HepG2 (cell line): ENCODE results near the gene FAM184B. TPM values are rescaled to one million over a fixed set of nuclear protein-coding genes. Genes with fewer than 3 reads are reported as not detected.

Source experiments
- ATAC-seq: fragments of 200-7000 bp; cut with Tn5 transposase; 3 replicates; pipeline ENCODE4 v1.9.1; 2020; ENCODE audit warnings: mild to moderate bottlenecking, moderate library complexity
- Bru-seq: library from RNA; stranded (reverse); fragments of 400-500 nt; gene quantifications from one replicate; lab custom pipeline; 2021; lab: Mats Ljungman, UMichigan
- BruChase-seq, 2 experiments: library from RNA; stranded (reverse); fragments of 400-500 nt; gene quantifications; one replicate each; lab custom pipeline; 2021; lab: Mats Ljungman, UMichigan
- BruUV-seq: library from RNA; stranded (reverse); fragments of 400-500 nt; replicated peaks from 2 replicates; lab custom pipeline; 2021; lab: Mats Ljungman, UMichigan
- CTCF ChIA-PET: fragments of 300-600 bp; formaldehyde crosslinking; extraction: SDS; loops from one replicate; lab custom pipeline; 2021; ENCODE audit warnings: low total read pairs, inconsistent platforms, low intra/inter-chr PET ratio; lab: Yijun Ruan, JAX
- POLR2A ChIA-PET: fragments of 350-600 bp; sonication (Branson Sonifier 250); formaldehyde crosslinking; loops from one replicate; lab custom pipeline; 2020; ENCODE audit warnings: antibody characterized with exemption, inconsistent platforms; lab: Yijun Ruan, JAX
- DNase-seq: peaks from one replicate; pipeline ENCODE4 v3.0.0-alpha.2; 2015; ENCODE audit warnings: low spot score
- FAIRE-seq: peaks from 3 replicates; lab custom pipeline; 2011; peaks lifted over from hg19 to GRCh38; lab: Jason Lieb, UNC
- H2AFZ ChIP-seq: one replicate; pipeline ENCODE4 v1.6.1; 2011; ENCODE audit warnings: low read length, inconsistent platforms
- H3K27ac ChIP-seq: fragments of 300-600 bp; 3 replicates; pipeline ENCODE4 v1.8.0; 2011; ENCODE audit warnings: mixed run types, mild to moderate bottlenecking, mixed read lengths, low read length, inconsistent platforms; ENCODE audit not compliant: insufficient read depth; ENCODE audit errors: extremely low read length
- H3K27me3 ChIP-seq, 2 experiments: fragments of 200-600 bp in 1 of 2; 2 replicates in 1 of 2; 3 replicates in 1 of 2; pipeline versions ENCODE4 v1.6.0 to v1.8.0; 2011; ENCODE audit warnings: low read length in 2 of 2, mild to moderate bottlenecking in 2 of 2, moderate library complexity in 2 of 2, inconsistent platforms in 1 of 2; ENCODE audit not compliant: insufficient read depth in 2 of 2, control insufficient read depth in 1 of 2
- H3K36me3 ChIP-seq, 2 experiments: fragments of 200-600 bp in 1 of 2; replicated peaks in 1 of 2; 2 replicates in 1 of 2; 3 replicates in 1 of 2; pipeline versions ENCODE4 v1.5.1 to v1.8.0; 2011; ENCODE audit warnings: low read length in 2 of 2, inconsistent platforms in 1 of 2; ENCODE audit not compliant: insufficient read depth in 2 of 2, control insufficient read depth in 1 of 2
- H3K4me1 ChIP-seq: 2 replicates; pipeline ENCODE4 v1.5.1; 2012; ENCODE audit warnings: low read length, inconsistent platforms; ENCODE audit not compliant: insufficient read depth
- H3K4me2 ChIP-seq: 2 replicates; pipeline ENCODE4 v1.6.0; 2011; ENCODE audit warnings: low read depth, low read length, inconsistent platforms
- H3K4me3 ChIP-seq, 3 experiments: fragments of 200-600 bp in 1 of 3; sonication (generic), shearing (Covaris generic) in 1 of 3; replicated peaks in 1 of 3; 2 replicates each; pipeline ENCODE4 v1.5.1; 2011 to 2016; ENCODE audit warnings: low read length in 3 of 3, inconsistent platforms in 2 of 3, low read depth in 2 of 3, mild to moderate bottlenecking in 2 of 3, control low read depth in 1 of 3, mixed read lengths in 1 of 3; ENCODE audit not compliant: insufficient read depth in 1 of 3
- H3K79me2 ChIP-seq: one replicate; pipeline ENCODE4 v1.6.1; 2011; ENCODE audit warnings: low read length, inconsistent platforms; ENCODE audit not compliant: insufficient read depth
- H3K9ac ChIP-seq: 2 replicates; pipeline ENCODE4 v1.6.0; 2011; ENCODE audit warnings: mild to moderate bottlenecking, low read depth, low read length, inconsistent platforms; ENCODE audit not compliant: insufficient read depth
- H3K9me3 ChIP-seq: 2 replicates; pipeline ENCODE4 v1.5.1; 2012; ENCODE audit warnings: mild to moderate bottlenecking, low read length
- H4K20me1 ChIP-seq: 2 replicates; pipeline ENCODE4 v1.6.0; 2011; ENCODE audit warnings: inconsistent platforms, mild to moderate bottlenecking, low read length, moderate library complexity; ENCODE audit not compliant: insufficient read depth
- BCL3 ChIP-seq: sonication (generic); formaldehyde crosslinking; IDR thresholded peaks from 2 replicates; pipeline ENCODE4 v1.5.1; 2020; ENCODE audit warnings: mild to moderate bottlenecking, missing genetic modification reagents, moderate library complexity
- GLI4 ChIP-seq: sonication (generic); formaldehyde crosslinking; IDR thresholded peaks from 2 replicates; pipeline ENCODE4 v1.5.1; 2020; ENCODE audit warnings: missing genetic modification reagents, mild to moderate bottlenecking, moderate library complexity, borderline replicate concordance
- HBP1 ChIP-seq: IDR thresholded peaks from 2 replicates; pipeline ENCODE4 v1.6.1; 2016; ENCODE audit warnings: low read depth, control low read depth
- HNRNPK ChIP-seq: fragments of 200-400 bp; formaldehyde crosslinking; IDR thresholded peaks from 2 replicates; pipeline ENCODE4 v1.6.1; 2018; ENCODE audit warnings: low read length, low read depth, moderate library complexity, mild to moderate bottlenecking; ENCODE audit not compliant: poor library complexity, severe bottlenecking
- HNRNPUL1 ChIP-seq: fragments of 200-400 bp; formaldehyde crosslinking; IDR thresholded peaks from 2 replicates; pipeline ENCODE4 v1.6.1; 2017; ENCODE audit warnings: low read depth, mild to moderate bottlenecking, low read length, moderate library complexity
- IRF1 ChIP-seq: sonication (generic); formaldehyde crosslinking; IDR thresholded peaks from 2 replicates; pipeline ENCODE4 v1.4.0; 2020; ENCODE audit warnings: low read depth, mild to moderate bottlenecking, missing genetic modification reagents
- NONO ChIP-seq, 2 experiments: fragments of 450-650 bp in 1 of 2; sonication (generic) in 1 of 2; formaldehyde crosslinking in 1 of 2; IDR thresholded peaks in 1 of 2; conservative IDR thresholded peaks in 1 of 2; 2 replicates each; pipeline versions ENCODE4 v1.6.1 to v1.8.0; 2017 to 2022; ENCODE audit warnings: mild to moderate bottlenecking in 1 of 2, missing genetic modification reagents in 1 of 2, moderate library complexity in 1 of 2
- NRL ChIP-seq: sonication (generic); formaldehyde crosslinking; IDR thresholded peaks from 2 replicates; pipeline ENCODE4 v1.5.0; 2020; ENCODE audit warnings: missing genetic modification reagents, mild to moderate bottlenecking, moderate library complexity, borderline replicate concordance
- REL ChIP-seq: sonication (generic); formaldehyde crosslinking; conservative IDR thresholded peaks from 2 replicates; pipeline ENCODE4 v1.8.0; 2022; ENCODE audit warnings: mild to moderate bottlenecking, missing genetic modification reagents, moderate library complexity
- RNF2 ChIP-seq: fragments of 450-650 bp; conservative IDR thresholded peaks from 2 replicates; pipeline ENCODE4 v1.6.1; 2016; ENCODE audit warnings: low read depth
- ZNF367 ChIP-seq: sonication (generic); formaldehyde crosslinking; IDR thresholded peaks from 2 replicates; pipeline ENCODE4 v1.4.0; 2020; ENCODE audit warnings: missing genetic modification reagents, borderline replicate concordance
- ZNF382 ChIP-seq: sonication (generic); formaldehyde crosslinking; IDR thresholded peaks from 2 replicates; pipeline ENCODE4 v1.5.0; 2020; ENCODE audit warnings: missing genetic modification reagents, mild to moderate bottlenecking, borderline replicate concordance
- WGBS: methylation state at CpG from one replicate; pipeline ENCODE4 v1.1.6; 2017; ENCODE audit warnings: low lambda C conversion rate; 5-methylcytosine and 5-hydroxymethylcytosine counted together
- in situ Hi-C: cut with HindIII; loops from 2 replicates; pipeline ENCODE4 v1.10.0; 2017; ENCODE audit warnings: low pct_unique_long_range_greater_than_20kb; ENCODE audit not compliant: extremely low pct_ligation_motif_present
- intact Hi-C: fragments of 100-400 bp; cut with micrococcal nuclease; formaldehyde crosslinking; loops from one replicate; pipeline ENCODE4 v1.10.0; 2022; ENCODE audit not compliant: unreplicated experiment
- long read RNA-seq, 2 experiments: library from RNA in 1 of 2; library from polyadenylated mRNA in 1 of 2; stranded (forward) in 1 of 2; unstranded in 1 of 2; transcript quantifications; one replicate each; pipeline ENCODE4 v2.0.0, GENCODE V29; 2019 to 2022
- polyA minus RNA-seq, 3 experiments: library from RNA; depleted of rRNA, polyadenylated mRNA; stranded (reverse); fragments of >200 nt; gene quantifications; 2 replicates each; pipeline ENCODE4 v1.2.3, GENCODE V29; 2011; ENCODE audit warnings: low replicate concordance in 1 of 3
- polyA plus RNA-seq, 8 experiments: library from polyadenylated mRNA; depleted of rRNA in 3 of 8; stranded (reverse) in 7 of 8; unstranded in 1 of 8; fragments of >200 nt; fragmentation: Illumina TruSeq in 4 of 8; extraction: Trizol in 4 of 8; gene quantifications; 2 replicates each; pipeline versions ENCODE4 v1.2.1 to v1.2.3, GENCODE V29; 2011 to 2016; ENCODE audit warnings: low read depth in 4 of 8, missing spikeins in 1 of 8, mixed read lengths in 1 of 8; ENCODE audit not compliant: insufficient read depth in 1 of 8
- total RNA-seq, 5 experiments: library from RNA; depleted of rRNA; stranded (reverse); fragments of >200 nt; fragmentation: Illumina TruSeq; extraction: Trizol; gene quantifications; 2 replicates each; pipeline ENCODE4 v1.2.3, GENCODE V29; 2016; ENCODE audit warnings: low read depth in 1 of 5

FAM184B gene
- not detected in 2 replicates for total RNA-seq (2016; rRNA removed; fragmentation: Illumina TruSeq; extraction: Trizol)
- not detected in 2 replicates for total RNA-seq (2016; cell fraction: cytosol; rRNA removed; fragmentation: Illumina TruSeq; extraction: Trizol; ENCODE audit: low read depth)
- total RNA-seq (2016; cell fraction: insoluble cytoplasmic fraction; rRNA removed; fragmentation: Illumina TruSeq; extraction: Trizol): 0.02 TPM in 1 of 2 replicates, not detected in the other
- not detected in 2 replicates for total RNA-seq (2016; cell fraction: membrane; rRNA removed; fragmentation: Illumina TruSeq; extraction: Trizol)
- not detected in 2 replicates for total RNA-seq (2016; cell fraction: nucleus; rRNA removed; fragmentation: Illumina TruSeq; extraction: Trizol)
- polyA plus RNA-seq (2011; rRNA removed): 0.01 TPM in 1 of 2 replicates, not detected in the other
- 0.01 TPM in 1 of 2 replicates, not detected in the other for polyA plus RNA-seq (2011; cell fraction: cytosol; rRNA removed)
- polyA plus RNA-seq (2011; cell fraction: nucleus; rRNA removed): 0.03 TPM in 1 of 2 replicates, not detected in the other
- polyA plus RNA-seq (2012): not detected in 2 replicates
- not detected in 2 replicates for polyA plus RNA-seq (2016; cell fraction: cytosol; fragmentation: Illumina TruSeq; extraction: Trizol; ENCODE audit: low read depth)
- not detected in 2 replicates for polyA plus RNA-seq (2016; cell fraction: insoluble cytoplasmic fraction; fragmentation: Illumina TruSeq; extraction: Trizol; ENCODE audit: low read depth)
- not detected in 2 replicates for polyA plus RNA-seq (2016; cell fraction: membrane; fragmentation: Illumina TruSeq; extraction: Trizol; ENCODE audit: low read depth)
- not detected in 2 replicates for polyA plus RNA-seq (2016; cell fraction: nucleus; fragmentation: Illumina TruSeq; extraction: Trizol; ENCODE audit: insufficient read depth, low read depth)
- polyA minus RNA-seq (2011; rRNA and poly(A)+ RNA removed; ENCODE audit: low replicate concordance): not detected in 2 replicates
- polyA minus RNA-seq (2011; cell fraction: cytosol; rRNA and poly(A)+ RNA removed): not detected in 2 replicates
- polyA minus RNA-seq (2011; cell fraction: nucleus; rRNA and poly(A)+ RNA removed): not detected in 2 replicates
- percentile 8 among the genes with signal in this experiment for Bru-seq, nascent RNA
- percentile 13 among the genes with signal in this experiment for BruChase-seq, experiment 1, labeled RNA remaining after a 6-hour chase
- BruChase-seq, experiment 2, labeled RNA remaining after a 2-hour chase: percentile 24 among the genes with signal in this experiment
- long read RNA-seq, experiment 1: 0 reads
- long read RNA-seq, experiment 2: 0 reads

- ChIA-PET CTCF (no interaction called here), POLR2A (no interaction called here)
- ATAC-seq (peak; percentile 73), DNase-seq (no peak), FAIRE-seq (no peak)
- intact Hi-C loops (no loop called here), in situ Hi-C loops (no loop called here)
- Histone ChIP-seq H3K4me1 (peaks cover 14% of the 10 kb centered on the region; the same call in 1 of the 2 replicates), H3K9me3 (no peaks in the 10 kb centered on the region), H3K9ac (no peak within 1 kb of the TSS), H3K4me3 (peak within 1 kb of the TSS; percentile 20 to 56 (median 40)), H3K27ac (no peak within 1 kb of the TSS), H3K4me2 (peak within 1 kb of the TSS; percentile 63), H3K27me3 (peaks cover 3 to 30% of the 10 kb centered on the region in 2 experiments), H4K20me1 (no peaks in the 10 kb centered on the region), H3K79me2 (no peaks in the 10 kb centered on the region), H2AFZ (no peak within 1 kb of the TSS), H3K36me3 (no peaks in the 10 kb centered on the region)
- 61% methylated on average over 35 of the region's 82 CpGs for WGBS
- no TSS peak for BruUV-seq
- TF ChIP-seq NRL (CRISPR knock-in tag) (no peak), GLI4 (CRISPR knock-in tag) (0 out of 2 replicates have a peak, but pooled peaks have one; percentile 31), HNRNPK (no peak), ZNF367 (CRISPR knock-in tag) (no peak), BCL3 (no peak), RNF2 (0 out of 2 replicates have a peak, but pooled peaks have one; percentile 53), HNRNPUL1 (no peak), REL (0 out of 2 replicates have a peak, but pooled peaks have one; percentile 51), HBP1 (CRISPR knock-in tag) (no peak), IRF1 (CRISPR knock-in tag) (no peak), NONO (IDR thresholded peaks at IDR 0.05) (no peak), NONO (CRISPR knock-in tag; conservative IDR thresholded peaks at IDR 0.05) (0 out of 2 replicates have a peak, but pooled peaks have one; percentile 25), ZNF382 (no peak)
Measured at GRCh38 chr4:17781300-17782287, at the start of gene FAM184B. Gene FAM184B (minus strand): TSS chr4:17781621. CDS start chr4:17781299, 322 bp downstream.
